Trophoblast cell (in vitro differentiated cells and primary cell): Measurements from ENCODE around the gene TSFM.

Source experiments
- DNase-seq, 2 donors: peaks; one replicate each; pipeline ENCODE4 v3.0.0-alpha.2; 2016
- H2AFZ ChIP-seq: 2 replicates; pipeline ENCODE4 v1.6.1; 2013; ENCODE audit warnings: low read length, moderate library complexity, mild to moderate bottlenecking; ENCODE audit not compliant: insufficient read depth, poor library complexity
- H2AK5ac ChIP-seq: 2 replicates; pipeline ENCODE4 v1.6.1; 2013; ENCODE audit warnings: mild to moderate bottlenecking, low read length
- H2BK120ac ChIP-seq: 2 replicates; pipeline ENCODE4 v1.6.1; 2013; ENCODE audit warnings: low read length, mild to moderate bottlenecking, moderate library complexity; ENCODE audit not compliant: insufficient read depth, poor library complexity
- H2BK12ac ChIP-seq: 2 replicates; pipeline ENCODE4 v1.6.1; 2013; ENCODE audit warnings: mild to moderate bottlenecking, low read length, moderate library complexity
- H2BK5ac ChIP-seq: 2 replicates; pipeline ENCODE4 v1.6.1; 2013; ENCODE audit warnings: low read length, low read depth, moderate library complexity, mild to moderate bottlenecking; ENCODE audit not compliant: poor library complexity
- H3K14ac ChIP-seq: 2 replicates; pipeline ENCODE4 v1.6.1; 2013; ENCODE audit warnings: mild to moderate bottlenecking, low read length
- H3K18ac ChIP-seq: 2 replicates; pipeline ENCODE4 v1.6.1; 2013; ENCODE audit warnings: mild to moderate bottlenecking, low read length
- H3K23ac ChIP-seq: 2 replicates; pipeline ENCODE4 v1.6.1; 2013; ENCODE audit warnings: low read length
- H3K27ac ChIP-seq: 2 replicates; pipeline ENCODE4 v1.5.1; 2013; ENCODE audit warnings: low read depth, mild to moderate bottlenecking, inconsistent platforms, low read length, moderate library complexity
- H3K27me3 ChIP-seq: 2 replicates; pipeline ENCODE4 v1.6.1; 2013; ENCODE audit warnings: inconsistent platforms, mild to moderate bottlenecking, low read length, moderate library complexity; ENCODE audit not compliant: insufficient read depth
- H3K36me3 ChIP-seq, 2 experiments: 1 replicate in 1 of 2; 2 replicates in 1 of 2; pipeline ENCODE4 v1.6.1; 2013; ENCODE audit warnings: low read length in 2 of 2, mild to moderate bottlenecking in 2 of 2, moderate library complexity in 1 of 2; ENCODE audit not compliant: insufficient read depth in 2 of 2, control insufficient read depth in 1 of 2
- H3K4ac ChIP-seq: 2 replicates; pipeline ENCODE4 v1.6.1; 2013; ENCODE audit warnings: low read depth, mild to moderate bottlenecking, low read length, moderate library complexity
- H3K4me1 ChIP-seq, 2 experiments: 1 replicate in 1 of 2; 2 replicates in 1 of 2; pipeline ENCODE4 v1.6.1; 2013; ENCODE audit warnings: low read length in 2 of 2, mild to moderate bottlenecking in 2 of 2, moderate library complexity in 1 of 2; ENCODE audit not compliant: insufficient read depth in 2 of 2, control insufficient read depth in 1 of 2
- H3K4me2 ChIP-seq: 2 replicates; pipeline ENCODE4 v1.6.1; 2013; ENCODE audit warnings: inconsistent platforms, mild to moderate bottlenecking, low read length, moderate library complexity
- H3K4me3 ChIP-seq: 2 replicates; pipeline ENCODE4 v1.5.1; 2013; ENCODE audit warnings: mild to moderate bottlenecking, low read depth, low read length, inconsistent platforms
- H3K79me1 ChIP-seq: one replicate; pipeline ENCODE4 v1.6.1; 2013; ENCODE audit warnings: low read length
- H3K79me2 ChIP-seq: 2 replicates; pipeline ENCODE4 v1.6.1; 2013; ENCODE audit warnings: low read length, mild to moderate bottlenecking; ENCODE audit not compliant: control insufficient read depth, insufficient read depth, poor library complexity
- H3K9ac ChIP-seq: 2 replicates; pipeline ENCODE4 v1.6.1; 2013; ENCODE audit warnings: mild to moderate bottlenecking, low read length
- H3K9me3 ChIP-seq: 2 replicates; pipeline ENCODE4 v1.6.1; 2013; ENCODE audit warnings: low read depth, mild to moderate bottlenecking, control low read depth, inconsistent platforms, low read length; ENCODE audit not compliant: insufficient read depth
- H4K12ac ChIP-seq: 2 replicates; pipeline ENCODE4 v1.6.1; 2013; ENCODE audit warnings: low read depth, mild to moderate bottlenecking, low read length, moderate library complexity
- H4K8ac ChIP-seq: 2 replicates; pipeline ENCODE4 v1.6.1; 2013; ENCODE audit warnings: low read depth, mild to moderate bottlenecking, low read length, moderate library complexity
- H4K91ac ChIP-seq: one replicate; pipeline ENCODE4 v1.6.1; 2013; ENCODE audit warnings: low read depth, mild to moderate bottlenecking, low read length, moderate library complexity
- WGBS: extraction: QIAGEN DNeasy Blood & Tissue Kit; methylation state at CpG from one replicate; pipeline ENCODE4 v1.1.7; 2013; ENCODE audit warnings: missing lambda C conversion rate; ENCODE audit not compliant: insufficient read length, insufficient coverage; ENCODE audit errors: extremely low coverage; 5-methylcytosine and 5-hydroxymethylcytosine counted together

Gene TSFM

DNA sequence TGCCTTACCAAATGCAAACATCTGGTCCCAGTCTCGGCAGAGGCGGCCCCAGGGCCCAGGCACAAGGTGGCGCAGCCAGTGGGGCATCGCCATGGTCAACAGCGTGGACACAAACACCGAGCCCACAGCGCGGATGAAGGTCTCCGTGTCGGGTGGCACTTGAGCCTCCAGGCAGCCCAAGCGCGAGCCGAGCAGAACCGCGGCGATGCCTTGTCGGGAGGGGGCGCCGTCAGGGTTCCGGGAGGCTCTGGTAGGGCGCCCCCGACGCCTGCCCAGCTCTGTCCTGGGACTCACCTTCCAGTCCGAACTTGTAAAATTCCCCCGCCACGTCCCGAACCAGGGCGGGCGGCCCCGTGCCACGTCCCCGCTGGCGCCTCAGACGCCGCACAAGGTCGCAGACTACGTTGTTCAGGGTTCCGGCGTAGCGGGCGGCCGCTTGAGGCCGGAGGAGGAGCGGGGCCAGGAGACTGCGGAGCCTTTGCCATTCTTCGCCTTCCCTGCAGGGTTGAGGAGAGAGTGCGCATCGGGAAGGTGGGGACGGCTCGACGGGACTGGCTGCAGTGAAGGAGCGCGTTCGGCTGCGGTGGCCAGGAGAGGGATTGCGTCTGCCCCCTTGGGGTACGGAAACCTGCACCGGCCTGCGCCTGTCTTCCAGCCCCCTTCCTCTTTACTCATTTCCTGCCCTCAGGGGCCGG lies 17.4 kb upstream of the TSFM start:
- Histone ChIP-seq H3K14ac (no peak overlapping the region), H2BK120ac (no peak overlapping the region), H3K79me1 (no peaks in the 10 kb centered on the region), H3K4me1 (peaks cover 16 to 21% of the 10 kb centered on the region in 2 experiments), H2BK12ac (no peak overlapping the region), H4K91ac (no peak overlapping the region), H3K36me3 (peaks cover 9 to 12% of the 10 kb centered on the region in 2 experiments), H2BK5ac (no peak overlapping the region), H3K79me2 (no peaks in the 10 kb centered on the region), H3K4me3 (no peak overlapping the region), H3K27me3 (peaks cover 45% of the 10 kb centered on the region), H4K12ac (no peak overlapping the region), H4K8ac (no peak overlapping the region), H3K18ac (no peak overlapping the region), H3K9me3 (peaks cover 6% of the 10 kb centered on the region), H3K4ac (no peak overlapping the region), H2AK5ac (no peak overlapping the region), H3K9ac (no peak overlapping the region), H2AFZ (peak overlapping the region; percentile 31), H3K4me2 (peak overlapping the region; percentile 60), H3K27ac (no peak overlapping the region), H3K23ac (no peak overlapping the region)
- DNase-seq = peak in 1 of 2 donors; percentile 35
- no CpG with 5 or more reads among the region's 60 CpGs for WGBS

DNA sequence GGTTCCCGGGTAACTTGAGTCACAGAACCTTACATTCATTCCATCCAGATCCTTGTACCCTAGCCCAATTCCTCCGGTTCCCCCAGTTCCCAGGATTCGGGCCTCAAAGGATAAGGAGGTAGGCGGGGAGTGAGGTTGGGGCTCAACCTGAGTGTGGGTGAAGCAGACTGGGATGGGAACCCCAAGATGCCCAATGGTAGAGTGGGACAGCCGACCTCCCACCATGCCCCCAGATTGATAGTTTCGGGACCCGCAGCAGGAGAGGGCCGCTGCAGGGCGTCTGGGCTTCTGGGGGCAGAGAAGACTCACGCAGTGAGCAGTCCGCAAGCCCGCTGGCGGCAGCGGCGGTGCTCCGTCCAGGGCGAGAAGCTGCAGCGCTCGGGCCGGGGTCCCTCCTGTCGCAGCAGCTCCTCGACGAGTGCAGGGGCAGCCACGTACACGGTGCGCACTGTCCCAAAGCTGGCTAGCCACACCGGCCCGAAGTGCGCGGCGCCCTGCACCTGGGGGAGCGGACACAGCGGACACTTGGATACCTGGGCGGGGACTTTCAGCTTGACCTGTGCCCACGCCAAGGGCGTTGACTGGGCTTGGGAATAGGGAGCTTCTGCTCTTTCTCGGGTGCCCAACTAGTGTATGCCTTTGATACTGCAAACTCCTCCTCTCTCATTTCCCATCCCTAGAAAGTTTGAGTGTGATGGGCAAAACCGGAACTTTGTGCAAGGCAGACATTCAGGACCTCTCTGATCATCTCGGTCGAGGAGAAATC lies 16.7 kb upstream of the TSFM start:
- Histone ChIP-seq H2AFZ (no peak overlapping the region), H3K4me1 (peaks cover 16 to 22% of the 10 kb centered on the region in 2 experiments), H3K4me3 (peak overlapping the region; percentile 15), H3K18ac (no peak overlapping the region), H4K8ac (no peak overlapping the region), H3K14ac (no peak overlapping the region), H3K9me3 (peaks cover 6% of the 10 kb centered on the region), H3K4me2 (peak overlapping the region; percentile 60), H3K36me3 (peaks cover 12 to 13% of the 10 kb centered on the region in 2 experiments), H2BK120ac (no peak overlapping the region), H2BK5ac (no peak overlapping the region), H3K23ac (no peak overlapping the region), H4K91ac (no peak overlapping the region), H3K4ac (no peak overlapping the region), H3K79me1 (no peaks in the 10 kb centered on the region), H4K12ac (no peak overlapping the region), H2BK12ac (no peak overlapping the region), H2AK5ac (no peak overlapping the region), H3K27me3 (peaks cover 45% of the 10 kb centered on the region), H3K27ac (no peak overlapping the region), H3K9ac (no peak overlapping the region), H3K79me2 (no peaks in the 10 kb centered on the region)
- no peak for DNase-seq
- WGBS = no CpG with 5 or more reads among the region's 40 CpGs

DNA sequence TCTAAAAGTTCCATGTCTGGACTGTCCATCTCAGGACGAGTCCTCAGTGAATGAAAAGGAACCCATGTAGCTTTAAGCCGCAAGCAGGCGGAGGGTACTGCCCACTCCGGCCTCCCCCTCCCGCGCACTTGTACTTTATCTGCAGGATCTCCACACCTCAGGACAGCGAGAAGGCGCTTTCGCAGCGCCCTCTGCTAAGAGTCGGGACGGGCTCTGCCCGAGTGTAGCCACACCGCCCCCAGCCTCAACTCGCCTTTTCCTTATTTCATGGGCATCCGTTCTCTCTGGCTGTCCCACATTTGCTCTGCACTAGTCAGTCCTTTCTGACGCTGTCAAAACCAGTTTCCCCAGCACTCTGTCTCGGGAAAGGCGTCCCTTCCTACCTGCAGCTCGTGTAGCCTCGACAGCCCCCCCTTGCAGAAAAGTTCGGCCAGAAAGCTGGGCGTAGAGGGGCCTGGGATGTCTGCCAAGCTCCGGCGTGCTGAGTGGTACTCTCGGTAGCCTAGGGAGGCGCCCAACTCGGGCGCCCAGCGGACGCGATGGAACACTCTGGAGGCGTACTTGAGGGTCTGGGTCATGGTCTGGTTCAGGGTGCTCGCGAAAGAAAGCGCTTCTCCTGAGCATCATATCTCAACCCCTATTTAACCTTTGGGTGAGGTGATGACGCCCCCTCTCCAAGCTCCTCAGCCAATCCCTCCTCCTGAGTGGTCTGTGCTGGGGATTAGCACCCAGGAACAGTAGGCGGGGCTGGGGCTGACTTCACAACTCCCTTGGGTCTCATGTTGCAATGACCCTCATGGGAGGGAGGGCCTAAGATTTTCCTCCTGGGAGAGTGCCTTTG lies 15.9 kb upstream of the TSFM start, which contains the start of gene CYP27B1:
Gene CYP27B1, minus strand, starts transcription at position 615 of the 841 bp plus-strand sequence. Its CDS starts 37 bp downstream, at position 578.
- Histone ChIP-seq H3K27ac (no peak within 1 kb of the TSS), H3K4me1 (peaks cover 18 to 27% of the 10 kb centered on the region in 2 experiments), H3K4ac (no peak within 1 kb of the TSS)

DNA sequence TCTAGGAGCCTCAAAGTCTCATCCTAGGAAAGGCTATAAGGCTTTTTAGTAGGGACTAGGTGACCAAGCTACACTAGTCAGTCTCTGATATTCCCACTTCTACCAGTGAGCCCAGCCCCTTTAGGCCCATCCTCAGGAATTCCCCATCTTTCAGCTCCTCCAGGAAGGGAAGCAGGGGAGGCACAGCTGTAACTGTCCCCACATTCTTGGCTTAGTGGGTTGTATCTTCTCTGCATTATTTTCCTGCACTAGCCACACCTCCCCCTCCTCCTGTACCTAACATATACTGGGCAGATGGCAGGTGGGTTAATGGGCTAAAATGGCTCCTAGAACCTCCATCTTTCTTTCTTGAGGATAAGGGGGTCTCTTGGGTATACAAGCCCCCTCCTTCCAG lies 15.3 kb upstream of the TSFM start:
- Histone ChIP-seq H3K4me2 (no peak overlapping the region), H3K79me1 (peaks cover 4% of the 10 kb centered on the region), H3K18ac (no peak overlapping the region), H4K12ac (no peak overlapping the region), H2BK5ac (no peak overlapping the region), H3K27me3 (peaks cover 45% of the 10 kb centered on the region), H3K4me1 (peaks cover 18 to 27% of the 10 kb centered on the region in 2 experiments), H2BK120ac (no peak overlapping the region), H2AK5ac (no peak overlapping the region), H3K9me3 (peaks cover 6% of the 10 kb centered on the region), H4K8ac (no peak overlapping the region), H3K4me3 (no peak overlapping the region), H3K23ac (no peak overlapping the region), H4K91ac (no peak overlapping the region), H3K36me3 (peaks cover 12 to 13% of the 10 kb centered on the region in 2 experiments), H3K14ac (no peak overlapping the region), H3K27ac (no peak overlapping the region), H3K79me2 (peaks cover 2% of the 10 kb centered on the region), H3K4ac (no peak overlapping the region), H2BK12ac (no peak overlapping the region), H3K9ac (no peak overlapping the region), H2AFZ (no peak overlapping the region)
- no peak for DNase-seq

More for the DNA sequence above, 15.9 kb upstream of the TSFM start, which contains the start of gene CYP27B1:
- Histone ChIP-seq H3K79me2 (no peaks in the 10 kb centered on the region), H3K14ac (no peak within 1 kb of the TSS), H4K8ac (no peak within 1 kb of the TSS), H3K27me3 (peaks cover 45% of the 10 kb centered on the region), H2AK5ac (no peak within 1 kb of the TSS), H3K36me3 (peaks cover 12 to 13% of the 10 kb centered on the region in 2 experiments), H3K4me3 (peak within 1 kb of the TSS; percentile 15), H2AFZ (no peak within 1 kb of the TSS), H4K91ac (no peak within 1 kb of the TSS), H3K79me1 (no peaks in the 10 kb centered on the region), H2BK120ac (no peak within 1 kb of the TSS), H3K4me2 (peak within 1 kb of the TSS; percentile 60), H3K9me3 (peaks cover 6% of the 10 kb centered on the region), H3K9ac (no peak within 1 kb of the TSS), H2BK5ac (no peak within 1 kb of the TSS), H3K18ac (no peak within 1 kb of the TSS), H4K12ac (no peak within 1 kb of the TSS), H3K23ac (peak within 1 kb of the TSS; percentile 8), H2BK12ac (no peak within 1 kb of the TSS)
- peak; percentile 54 to 72 for DNase-seq
- no CpG with 5 or more reads among the region's 38 CpGs for WGBS
